Stimulated activated CD4-positive, alpha-beta T cell treated with anti-CD3 and anti-CD28 coated beads, TNF-alpha, amount 100 ng/mL, for 1 hour (primary cell): ENCODE results near the gene BTBD9.

Source experiments
- DNase-seq, 3 donors: peaks; one replicate each; pipeline ENCODE4 v3.0.0-alpha.2; 2020; ENCODE audit warnings: low read depth in 3 of 3, low spot score in 1 of 3

BTBD9 gene

GRCh38 chr6:38566295-38567030, 73.3 kb downstream of the BTBD9 start:
- DNase-seq = no peak

DNA sequence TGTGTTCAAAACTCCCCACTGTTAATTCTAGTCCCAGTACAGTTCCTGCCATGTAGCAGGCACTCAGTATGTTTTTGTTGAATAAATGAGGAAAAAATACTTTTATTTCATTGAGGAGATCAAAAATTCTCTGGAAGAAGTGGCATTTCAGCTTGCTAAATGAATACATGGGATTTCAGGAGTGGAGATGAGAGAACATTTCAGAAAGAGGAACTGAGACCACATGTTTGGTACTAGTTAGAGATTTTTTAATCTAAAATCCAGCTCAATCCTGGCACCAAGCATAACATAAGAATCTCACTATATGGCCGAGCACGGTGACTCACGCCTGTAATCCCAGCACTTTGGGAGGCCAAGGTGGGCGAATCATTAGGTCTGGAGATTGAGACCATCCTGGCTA, 75.4 kb downstream of the BTBD9 start:
- DNase-seq = no peak

GRCh38 chr6:38555606-38556005, 84.1 kb downstream of the BTBD9 start:
- no peak for DNase-seq

DNA sequence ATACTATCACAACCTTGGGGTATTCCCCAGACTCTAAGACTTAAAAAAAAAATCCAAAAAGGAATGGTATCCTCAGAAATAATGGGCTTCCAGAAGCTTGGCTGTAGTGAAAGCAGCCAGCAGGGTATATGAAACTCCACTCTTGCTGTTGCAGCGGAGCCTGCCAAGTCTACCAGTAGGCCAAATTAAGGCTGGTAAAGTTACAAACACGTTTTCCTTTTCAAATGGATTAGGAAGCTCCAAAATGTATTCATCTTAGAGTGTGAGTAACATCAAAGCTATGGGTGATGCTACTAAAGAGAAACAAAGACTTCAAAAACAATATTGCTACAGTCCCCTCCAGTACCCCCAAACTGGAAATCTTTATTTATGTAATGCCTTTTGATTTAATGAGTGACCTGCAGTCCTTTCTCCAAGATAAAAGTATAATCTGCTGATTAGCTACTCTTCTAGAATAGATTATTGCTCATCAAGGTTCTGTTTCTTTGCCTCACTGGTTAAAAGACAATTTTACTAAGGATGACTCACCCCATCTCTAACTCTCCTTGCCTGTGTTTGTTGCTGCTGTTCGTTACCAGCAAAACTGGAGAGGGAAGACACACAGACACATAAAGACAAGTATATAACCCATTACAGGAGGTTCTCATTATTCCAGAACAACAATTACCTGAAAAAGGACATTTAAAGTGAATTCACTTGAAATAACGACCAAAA, 84.9 kb downstream of the BTBD9 start:
- no peak for DNase-seq

DNA sequence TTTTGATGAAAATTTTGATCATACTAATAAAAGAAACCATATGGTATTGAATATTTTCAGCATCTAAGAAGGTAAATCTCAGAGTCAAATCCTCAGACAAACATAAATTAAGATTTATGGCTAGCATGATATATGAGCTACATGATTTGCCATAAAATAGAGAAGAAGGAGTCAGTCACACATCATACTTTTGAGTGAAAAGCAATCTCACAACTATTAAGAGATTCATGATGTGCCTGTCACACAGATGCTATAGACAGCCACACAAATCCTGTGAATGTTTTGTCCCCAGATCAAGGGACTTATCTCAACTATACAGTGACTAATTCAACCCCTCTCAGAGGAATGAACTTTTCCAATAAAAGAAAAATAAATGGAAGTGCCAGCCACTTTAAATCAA, 85.7 kb downstream of the BTBD9 start:
- no peak for DNase-seq

DNA sequence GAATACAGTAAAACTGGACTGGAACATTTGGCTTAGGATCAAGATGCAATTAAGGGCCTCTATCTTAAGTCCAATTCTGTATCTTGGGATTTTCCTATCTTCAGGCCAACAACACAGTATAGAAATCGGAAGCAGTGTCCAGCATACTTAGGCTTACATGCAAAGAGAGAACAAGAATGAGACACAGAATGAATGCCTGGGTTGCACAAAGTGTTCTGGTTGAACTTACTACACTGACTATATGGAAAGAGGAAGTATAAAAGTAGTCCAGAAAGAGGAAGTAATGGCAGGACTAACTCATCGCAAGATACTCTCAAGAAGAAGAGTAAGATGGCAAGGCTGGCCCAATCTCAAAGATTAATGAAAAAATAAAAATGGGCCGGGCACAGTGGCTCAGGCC, 87.6 kb downstream of the BTBD9 start:
- no peak for DNase-seq

DNA sequence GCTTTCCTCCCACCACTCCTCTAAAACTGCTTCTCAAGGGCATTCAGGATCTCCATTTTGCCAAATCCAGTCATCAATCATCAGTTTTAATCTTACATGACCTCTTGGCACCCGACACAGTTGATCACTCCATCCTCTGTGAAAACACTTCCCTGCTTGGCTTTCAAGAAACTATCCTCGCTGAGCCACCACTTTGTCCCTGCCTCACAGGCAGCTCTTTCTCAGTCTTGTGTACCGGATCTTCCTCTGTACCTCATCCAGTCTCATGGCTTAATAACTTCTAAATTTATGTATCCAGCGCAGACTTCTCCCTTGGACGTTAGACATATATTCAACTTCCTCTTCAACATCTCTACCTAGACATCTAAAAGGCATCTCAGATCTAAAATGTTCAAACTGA, 89.9 kb downstream of the BTBD9 start:
- DNase-seq = no peak

DNA sequence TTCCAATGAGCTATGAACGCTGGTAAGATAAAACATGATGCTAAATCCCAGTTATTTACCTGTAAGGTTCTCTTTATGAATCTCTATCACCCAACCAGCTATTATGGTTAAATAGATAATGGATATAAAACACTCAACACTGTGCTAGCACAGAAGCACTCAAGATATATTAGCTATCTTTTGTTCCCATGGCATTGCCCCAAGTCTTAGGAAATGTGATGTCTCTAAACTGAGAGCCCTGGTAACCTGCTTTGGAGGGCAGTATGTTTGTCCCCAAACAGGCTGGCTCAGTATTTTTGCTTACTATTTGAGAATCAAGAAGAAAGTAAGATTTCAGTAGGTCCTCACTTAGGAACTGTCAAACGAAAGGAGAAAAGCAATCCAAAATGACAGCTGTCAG, 90.5 kb downstream of the BTBD9 start:
- no peak for DNase-seq

GRCh38 chr6:38543022-38543421, 96.7 kb downstream of the BTBD9 start:
- no peak for DNase-seq

GRCh38 chr6:38542031-38542430, 97.7 kb downstream of the BTBD9 start:
- no peak for DNase-seq

DNA sequence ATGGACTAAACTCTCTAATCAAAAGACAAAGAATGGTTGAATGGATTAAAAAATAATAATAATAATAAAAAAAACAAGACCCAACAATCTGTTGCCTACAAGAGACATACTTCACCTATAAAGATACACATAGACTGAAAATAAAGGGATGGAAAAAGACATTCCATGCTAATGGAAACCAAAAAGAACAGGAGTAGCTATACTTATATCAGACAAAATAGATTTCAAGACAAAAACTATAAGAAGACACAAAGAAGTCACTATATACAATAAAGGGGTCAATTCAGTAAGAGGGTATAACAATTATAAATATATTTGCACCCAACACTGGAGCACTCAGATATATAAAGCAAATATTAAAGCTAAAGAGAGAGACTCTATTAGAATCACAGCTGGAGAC, 106.7 kb downstream of the BTBD9 start:
- no peak for DNase-seq

- no peak for DNase-seq
Measured at GRCh38 chr6:38531134-38531533, 108.6 kb downstream of the BTBD9 start.

GRCh38 chr6:38528196-38528965, 111.3 kb downstream of the BTBD9 start:
- DNase-seq = no peak

DNA sequence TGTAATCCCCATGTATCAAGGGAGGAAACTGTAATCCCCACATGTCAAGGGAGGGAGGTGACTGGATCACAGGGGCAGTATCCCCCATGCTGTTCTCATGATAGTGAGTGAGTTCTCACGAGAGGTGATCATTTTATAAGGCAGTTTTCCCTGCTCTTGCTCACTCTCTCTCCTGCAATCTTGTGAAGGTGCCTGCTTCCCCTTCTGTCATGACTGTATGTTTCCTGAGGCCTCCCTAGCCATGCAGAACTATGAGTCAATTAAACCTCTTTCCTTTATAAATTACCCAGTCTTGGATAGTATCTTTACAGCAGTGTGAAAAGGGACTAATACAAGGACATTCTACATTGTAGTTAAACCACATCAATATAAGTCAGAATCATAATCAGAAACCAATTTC, 112.4 kb downstream of the BTBD9 start:
- DNase-seq = no peak

DNA sequence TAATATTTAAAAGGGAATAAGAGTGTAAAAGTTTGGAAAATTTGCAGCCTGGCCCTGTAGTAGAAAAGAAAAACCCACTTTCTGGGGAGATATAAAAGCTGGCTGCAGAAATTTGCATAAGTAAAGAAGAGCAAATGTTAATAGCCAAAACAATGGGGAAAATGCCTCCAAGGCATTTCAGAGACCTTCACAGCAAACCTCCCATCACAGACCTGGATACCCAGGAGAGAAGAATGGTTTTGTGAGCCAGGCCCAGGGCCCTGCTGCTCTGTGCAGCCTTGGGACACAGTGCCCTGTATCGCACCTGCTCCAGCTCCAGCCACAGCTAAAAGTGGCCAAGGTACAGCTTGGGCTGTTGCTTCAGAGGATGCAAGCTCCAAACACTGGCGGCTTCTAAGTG, 113.8 kb downstream of the BTBD9 start:
- no peak for DNase-seq

- DNase-seq = no peak
Measured at GRCh38 chr6:38524436-38525145, 115.1 kb downstream of the BTBD9 start.

- DNase-seq = no peak
Measured at GRCh38 chr6:38522322-38522721, 117.4 kb downstream of the BTBD9 start.

- DNase-seq = no peak
Measured at GRCh38 chr6:38518511-38519304, 121.0 kb downstream of the BTBD9 start.

GRCh38 chr6:38517005-38517404, 122.7 kb downstream of the BTBD9 start:
- no peak for DNase-seq

DNA sequence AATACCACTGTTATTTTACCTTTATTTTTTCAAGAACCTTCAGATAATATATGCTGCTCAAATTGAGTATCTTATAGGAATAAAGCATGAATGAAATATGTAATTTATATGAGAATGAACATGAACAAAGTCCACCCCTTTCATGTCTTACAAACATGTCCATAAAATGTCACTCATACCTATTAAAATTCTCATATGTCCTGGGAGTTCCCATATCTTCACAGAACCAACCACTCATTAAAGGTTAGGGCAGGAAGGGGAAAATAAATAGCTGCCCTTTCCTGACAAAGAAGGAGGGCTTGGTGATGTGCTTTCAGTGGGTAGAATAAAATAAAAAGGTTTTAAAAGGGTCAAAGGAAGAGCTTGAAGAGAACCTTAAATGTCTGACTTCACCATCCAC, 125.3 kb downstream of the BTBD9 start:
- no peak for DNase-seq

DNA sequence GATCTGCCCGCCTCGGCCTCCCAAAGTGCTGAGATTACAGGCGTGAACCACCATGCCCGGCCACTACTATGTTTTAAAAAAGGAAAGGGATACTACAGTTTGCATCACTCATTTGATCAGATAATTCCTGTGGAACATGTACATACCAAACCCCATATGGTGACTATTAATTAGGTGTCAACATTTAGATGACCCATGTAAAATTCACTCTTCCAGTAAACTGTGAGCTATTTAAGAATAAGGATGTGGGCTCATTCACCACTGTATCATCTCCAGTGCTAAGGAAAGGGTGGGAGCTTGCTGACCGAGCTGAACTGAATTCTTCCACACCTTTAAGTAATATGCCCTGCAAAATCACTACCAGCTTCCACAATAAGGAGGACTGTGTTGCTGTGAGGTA, 127.5 kb downstream of the BTBD9 start:
- no peak for DNase-seq
